Lower lobe of right lung (tissue), 2 donors: ENCODE data around the gene TM9SF3. TPM values are rescaled to one million over a fixed set of nuclear protein-coding genes. Genes with fewer than 3 reads are reported as not detected.

Experiments used
- ATAC-seq, 2 donors: fragments of 200-7000 bp; cut with Tn5 transposase; one replicate each; pipeline ENCODE4 v1.9.1; 2020 to 2022; ENCODE audit warnings: mild to moderate bottlenecking in 2 of 2, moderate library complexity in 2 of 2
- DNase-seq: peaks from one replicate; pipeline ENCODE4 v3.0.0-alpha.2; 2020
- H3K27ac ChIP-seq: fragments of 200-600 bp; one replicate; pipeline ENCODE4 v1.8.0; 2022
- H3K27me3 ChIP-seq: fragments of 200-600 bp; one replicate; pipeline ENCODE4 v1.8.0; 2022; ENCODE audit warnings: low read depth
- H3K36me3 ChIP-seq: fragments of 200-600 bp; one replicate; pipeline ENCODE4 v1.8.0; 2022; ENCODE audit warnings: mild to moderate bottlenecking
- H3K4me1 ChIP-seq: fragments of 200-600 bp; one replicate; pipeline ENCODE4 v1.8.0; 2022
- H3K4me3 ChIP-seq: fragments of 200-600 bp; one replicate; pipeline ENCODE4 v1.8.0; 2022; ENCODE audit warnings: mild to moderate bottlenecking
- H3K9me3 ChIP-seq: fragments of 200-600 bp; one replicate; pipeline ENCODE4 v1.8.0; 2022
- intact Hi-C: fragments of 100-400 bp; cut with DNase I; formaldehyde crosslinking; loops from one replicate; pipeline ENCODE4 v1.11.0; 2022
- total RNA-seq: library from RNA; stranded (reverse); fragmentation: NEBNext Ultra II Directional; extraction: Animal tissue kit (Norgen Biotek cat#: 25700); gene quantifications from one replicate; pipeline ENCODE4 v1.2.1, GENCODE V29; 2021
- TF ChIP-seq, protein P1 (sequence below): fragments of 200-600 bp; IDR thresholded peaks from one replicate; pipeline ENCODE4 v1.8.0; 2022; ENCODE audit warnings: antibody characterized with exemption, mild to moderate bottlenecking
- donor health status: DM: no; HTN: yes; CAD: no; lungs with severe emphysema.

Gene TM9SF3
- total RNA-seq, 1 donor from 2014 or later = 112 TPM

DNA sequence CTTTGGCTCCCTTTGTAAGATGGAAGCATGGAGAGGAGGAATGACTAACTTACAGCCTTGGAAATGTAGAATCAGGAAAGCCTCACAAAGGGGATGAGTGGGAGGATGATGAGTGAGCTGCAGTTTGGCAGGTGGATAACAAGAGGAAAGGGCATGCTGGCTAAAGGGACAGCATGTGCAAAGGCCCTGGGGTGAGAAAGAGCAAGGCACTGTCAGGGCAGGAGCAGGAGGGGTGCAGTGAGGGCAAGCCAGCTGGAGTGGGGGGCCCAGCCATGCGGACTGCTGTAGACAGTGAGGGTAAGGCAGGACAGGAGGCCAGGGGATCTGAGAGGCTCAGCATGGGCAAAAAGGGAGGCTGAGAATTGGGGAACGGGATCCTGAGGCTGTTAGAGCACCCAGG is 93.6 kb downstream of the TM9SF3 start:
- ATAC-seq = peak in 1 of 2 donors; percentile 43
- no peaks in the 10 kb centered on the region for H3K9me3 ChIP-seq
- TF ChIP-seq, protein P1, sequence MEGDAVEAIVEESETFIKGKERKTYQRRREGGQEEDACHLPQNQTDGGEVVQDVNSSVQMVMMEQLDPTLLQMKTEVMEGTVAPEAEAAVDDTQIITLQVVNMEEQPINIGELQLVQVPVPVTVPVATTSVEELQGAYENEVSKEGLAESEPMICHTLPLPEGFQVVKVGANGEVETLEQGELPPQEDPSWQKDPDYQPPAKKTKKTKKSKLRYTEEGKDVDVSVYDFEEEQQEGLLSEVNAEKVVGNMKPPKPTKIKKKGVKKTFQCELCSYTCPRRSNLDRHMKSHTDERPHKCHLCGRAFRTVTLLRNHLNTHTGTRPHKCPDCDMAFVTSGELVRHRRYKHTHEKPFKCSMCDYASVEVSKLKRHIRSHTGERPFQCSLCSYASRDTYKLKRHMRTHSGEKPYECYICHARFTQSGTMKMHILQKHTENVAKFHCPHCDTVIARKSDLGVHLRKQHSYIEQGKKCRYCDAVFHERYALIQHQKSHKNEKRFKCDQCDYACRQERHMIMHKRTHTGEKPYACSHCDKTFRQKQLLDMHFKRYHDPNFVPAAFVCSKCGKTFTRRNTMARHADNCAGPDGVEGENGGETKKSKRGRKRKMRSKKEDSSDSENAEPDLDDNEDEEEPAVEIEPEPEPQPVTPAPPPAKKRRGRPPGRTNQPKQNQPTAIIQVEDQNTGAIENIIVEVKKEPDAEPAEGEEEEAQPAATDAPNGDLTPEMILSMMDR = no peak
- H3K36me3 ChIP-seq = no peaks in the 10 kb centered on the region
- peaks cover 4% of the 10 kb centered on the region for H3K27me3 ChIP-seq
- no peak for DNase-seq
- H3K4me1 ChIP-seq = no peaks in the 10 kb centered on the region
- no peak overlapping the region for H3K27ac ChIP-seq
- intact Hi-C loops = no loop called here
- no peak overlapping the region for H3K4me3 ChIP-seq

DNA sequence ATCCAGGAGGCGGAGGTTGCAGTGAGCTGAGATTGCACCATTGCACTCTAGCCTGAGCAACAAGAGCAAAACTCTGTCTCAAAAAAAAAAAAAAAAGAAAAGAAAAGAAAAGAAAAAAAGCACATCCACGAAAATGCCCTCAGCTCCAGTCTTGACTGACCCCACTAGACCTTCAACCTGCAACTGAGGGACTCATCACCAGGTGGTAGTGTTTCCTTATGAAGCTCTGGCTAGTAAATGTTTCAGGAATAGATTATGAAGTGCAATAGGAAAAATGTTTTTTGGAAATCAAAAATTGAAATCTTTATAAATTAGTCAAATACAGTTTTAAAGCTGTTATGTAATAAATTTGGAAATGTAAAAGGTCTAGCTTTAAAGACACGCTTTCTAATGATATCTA is 95.5 kb downstream of the TM9SF3 start:
- peaks cover 9% of the 10 kb centered on the region for H3K27me3 ChIP-seq
- TF ChIP-seq, protein P1 = no peak
- H3K27ac ChIP-seq = no peak overlapping the region
- intact Hi-C loops = no loop called here
- DNase-seq (no peak), ATAC-seq (no peak)
- no peaks in the 10 kb centered on the region for H3K9me3 ChIP-seq
- no peaks in the 10 kb centered on the region for H3K36me3 ChIP-seq
- no peaks in the 10 kb centered on the region for H3K4me1 ChIP-seq
- no peak overlapping the region for H3K4me3 ChIP-seq

DNA sequence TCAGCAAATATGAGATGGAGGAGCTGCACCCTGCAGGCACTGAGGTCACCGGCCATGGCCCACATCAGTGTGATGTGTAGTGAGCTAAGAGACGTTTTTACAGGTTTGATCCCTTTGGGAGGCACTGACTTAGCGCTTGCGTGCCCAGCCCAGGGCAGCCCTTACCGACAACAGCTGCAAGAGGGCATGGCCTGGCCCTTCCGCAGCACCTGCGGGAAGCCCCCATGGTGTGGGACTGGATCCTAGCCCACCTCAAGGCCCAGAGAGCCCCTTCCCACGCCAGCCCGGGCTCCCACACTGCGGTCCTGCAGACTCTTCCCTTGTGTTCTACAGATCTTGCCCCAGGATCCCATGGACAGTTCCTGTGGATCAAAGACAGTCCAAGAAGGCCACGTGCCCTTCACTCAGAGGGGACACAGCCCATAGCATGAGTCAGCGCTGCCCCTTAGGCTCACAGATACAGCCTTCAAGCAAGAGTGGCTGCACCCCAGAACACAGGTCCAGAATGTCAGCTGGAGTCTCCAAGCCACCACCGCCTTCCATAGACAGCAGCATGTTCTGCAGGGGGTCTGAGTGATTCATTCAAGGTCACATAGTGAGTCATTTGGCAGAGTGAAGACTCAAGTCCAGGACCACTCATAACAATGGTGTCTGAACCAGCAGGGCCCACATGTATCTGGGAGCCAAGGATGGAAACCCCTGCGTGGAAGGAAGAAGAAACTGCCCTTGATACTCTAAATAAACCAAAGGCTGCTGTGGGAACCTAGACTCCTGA is 98.5 kb downstream of the TM9SF3 start:
- TF ChIP-seq, protein P1 = no peak
- Histone ChIP-seq H3K4me1 (no peaks in the 10 kb centered on the region), H3K4me3 (no peak overlapping the region), H3K27me3 (peaks cover 9% of the 10 kb centered on the region), H3K9me3 (no peaks in the 10 kb centered on the region), H3K36me3 (no peaks in the 10 kb centered on the region), H3K27ac (no peak overlapping the region)
- DNase-seq (no peak), ATAC-seq (no peak)
- intact Hi-C loops = no loop called here

DNA sequence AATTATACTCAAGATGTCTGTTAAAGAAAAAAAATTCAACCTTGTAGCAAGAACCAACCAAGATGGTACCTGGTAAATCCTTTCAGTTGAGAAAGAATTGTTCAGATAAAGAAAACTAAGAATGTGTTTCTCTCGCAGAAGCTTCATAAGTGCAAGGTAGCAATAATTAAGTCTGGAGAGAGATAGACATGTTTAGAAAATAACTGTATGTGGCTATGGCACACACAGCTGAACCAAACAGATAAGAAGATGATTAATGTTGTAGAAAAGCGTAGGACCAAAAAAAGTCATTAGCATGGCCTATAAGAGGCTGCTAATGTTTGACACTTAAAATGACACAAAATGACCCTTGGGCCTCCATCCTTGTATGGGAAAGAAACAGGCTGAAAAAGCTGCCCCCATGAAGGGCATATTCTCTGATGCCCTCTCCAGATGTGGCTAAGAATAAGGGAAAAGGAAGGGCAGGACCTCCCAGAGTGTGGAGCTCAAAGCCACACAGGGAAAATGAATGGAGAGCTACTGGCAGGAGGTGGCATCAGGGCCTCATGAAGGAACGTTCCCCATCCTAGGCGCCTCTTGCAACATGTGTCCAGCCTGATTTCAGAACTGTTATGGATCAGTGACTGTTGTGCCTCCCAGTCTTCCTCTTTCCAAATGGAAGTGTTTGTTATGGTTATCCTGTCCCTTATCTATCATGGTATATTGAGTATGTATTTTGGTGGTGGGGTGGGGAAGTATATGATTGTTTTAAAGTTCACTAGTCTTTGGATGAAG is 103.8 kb downstream of the TM9SF3 start:
- ATAC-seq (no peak), DNase-seq (no peak)
- TF ChIP-seq, protein P1 = no peak
- Histone ChIP-seq H3K27me3 (peaks cover 20% of the 10 kb centered on the region), H3K36me3 (no peaks in the 10 kb centered on the region), H3K27ac (no peak overlapping the region), H3K4me3 (no peak overlapping the region), H3K4me1 (no peaks in the 10 kb centered on the region), H3K9me3 (no peaks in the 10 kb centered on the region)
- intact Hi-C loops = no loop called here

DNA sequence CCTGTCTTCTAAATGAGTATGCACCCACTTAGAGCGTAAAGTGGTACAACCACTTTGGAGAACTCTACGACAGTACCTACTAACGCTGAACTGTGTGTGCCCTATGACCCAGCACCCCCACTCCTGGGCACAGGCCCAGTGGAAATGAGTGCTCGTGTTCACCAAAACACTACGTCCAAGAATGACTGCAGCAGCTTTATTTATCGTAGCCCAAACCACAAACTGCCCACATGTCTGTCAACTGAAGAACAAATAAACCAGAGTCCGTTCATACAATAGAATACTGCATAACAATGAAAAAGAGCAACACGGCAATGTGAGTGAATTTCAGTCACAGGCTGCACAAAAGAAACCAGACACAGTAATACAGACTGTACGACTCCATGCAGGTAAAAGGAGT is 108.5 kb downstream of the TM9SF3 start:
- TF ChIP-seq, protein P1 = no peak
- Histone ChIP-seq H3K36me3 (no peaks in the 10 kb centered on the region), H3K4me1 (no peaks in the 10 kb centered on the region), H3K4me3 (no peak overlapping the region), H3K27me3 (peaks cover 26% of the 10 kb centered on the region), H3K9me3 (no peaks in the 10 kb centered on the region), H3K27ac (no peak overlapping the region)
- intact Hi-C loops = no loop called here
- no peak for ATAC-seq
- DNase-seq = no peak
